RKO (cell line): ENCODE measurements around the gene CCM2.
A peak's percentile ranks its signal among the peaks of the same experiment; 100 is the strongest.
"Not testable (repeated sequence)": the region's sequence is repeated elsewhere in the genome, so short reads cannot be mapped to it uniquely, and the experiment has no call there.

Experiments used
- DNase-seq: peaks from one replicate; pipeline ENCODE4 v3.0.0-alpha.2; 2016; ENCODE audit warnings: low spot score

The CCM2 gene

DNA sequence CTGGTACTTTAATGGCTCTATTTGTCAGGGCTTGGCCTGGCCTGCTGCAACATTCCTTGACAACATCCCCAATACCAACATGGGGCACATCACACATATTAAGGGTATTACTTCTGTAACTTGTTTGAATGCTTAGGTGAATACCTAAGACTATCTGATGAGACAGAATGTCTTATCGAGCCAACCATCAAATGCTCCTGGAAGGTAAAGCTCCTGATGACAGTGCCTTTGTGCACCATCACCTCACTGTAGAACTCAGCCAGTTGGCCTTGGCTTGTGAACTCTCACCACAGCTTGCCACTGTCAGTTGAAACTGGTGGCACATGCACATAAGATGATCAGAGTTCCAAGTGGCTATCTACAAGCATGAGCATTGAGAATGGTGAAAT, 17.5 kb upstream of the CCM2 start:
- DNase-seq = no peak

DNA sequence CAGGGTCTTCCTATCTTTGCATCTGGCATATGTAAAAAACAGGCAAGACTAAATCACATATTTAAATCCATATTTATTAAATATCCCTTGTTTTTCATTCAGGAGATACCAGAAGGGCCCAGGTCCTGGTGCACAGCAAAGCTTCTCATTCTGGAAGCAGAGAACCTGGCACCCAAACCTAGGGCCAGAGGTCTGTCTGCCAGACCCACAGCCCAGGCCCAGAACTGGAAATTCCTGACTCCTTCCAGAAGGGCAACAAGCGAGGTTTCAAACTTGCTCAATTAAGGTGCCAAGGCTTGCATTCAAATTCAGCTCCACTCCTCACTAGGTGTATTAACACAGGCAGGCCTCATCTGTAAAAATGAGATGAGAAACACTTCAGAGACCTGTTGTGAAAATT, 17.0 kb upstream of the CCM2 start:
- DNase-seq = no peak

GRCh38 chr7:44983742-44984477, 16.1 kb upstream of the CCM2 start:
- DNase-seq = no peak

DNA sequence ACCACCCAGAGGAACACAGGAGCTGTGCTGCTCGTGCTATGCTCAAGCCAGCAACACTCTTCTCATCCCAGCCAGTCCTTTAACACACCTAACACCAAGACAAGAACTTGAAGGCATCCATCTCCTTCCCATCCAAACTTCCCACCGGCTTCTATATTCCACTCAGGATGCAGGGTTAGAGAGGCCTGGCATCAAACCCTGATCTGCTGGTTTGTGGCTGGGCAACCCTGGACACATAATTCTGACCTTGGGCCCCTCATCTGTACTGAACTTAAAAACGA, 15.6 kb upstream of the CCM2 start:
- no peak for DNase-seq

DNA sequence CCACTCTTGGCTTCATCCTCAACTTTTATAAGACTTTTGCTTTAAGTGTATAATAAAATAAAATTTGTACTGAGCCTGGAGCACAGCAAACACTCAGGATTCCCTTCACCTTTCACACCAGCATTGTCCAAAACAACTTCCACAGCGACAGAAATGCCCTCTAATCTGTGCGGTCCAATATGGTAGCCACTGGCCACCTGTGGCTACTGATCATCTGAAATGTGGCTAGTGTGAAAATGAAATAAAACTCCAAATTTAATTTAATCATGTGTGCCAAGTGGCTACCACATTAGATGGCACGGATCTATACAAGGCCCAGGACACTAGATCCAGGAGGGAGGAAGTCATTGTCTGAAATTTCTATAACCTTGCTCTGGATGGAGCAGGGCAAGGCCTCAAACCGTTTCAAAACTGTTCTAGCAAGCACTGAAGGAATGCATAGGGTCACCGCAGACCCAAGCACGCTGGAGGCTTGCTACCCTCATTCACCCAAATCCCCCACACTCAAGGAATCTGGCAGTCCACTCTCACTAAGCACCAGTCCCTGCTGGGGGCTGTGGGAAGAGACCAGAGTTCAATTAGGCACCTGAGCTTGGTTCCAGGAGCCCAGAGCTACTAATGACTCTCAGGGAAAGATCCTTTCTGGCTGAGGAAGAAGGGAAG, 14.8 kb upstream of the CCM2 start:
- DNase-seq = no peak

GRCh38 chr7:44985900-44986217, 14.1 kb upstream of the CCM2 start:
- DNase-seq = no peak

GRCh38 chr7:44986218-44987053, 13.6 kb upstream of the CCM2 start:
- peak; percentile 95 for DNase-seq

- DNase-seq = no peak
Measured at GRCh38 chr7:44987457-44987856, 12.5 kb upstream of the CCM2 start.

- no peak for DNase-seq
Measured at GRCh38 chr7:44987996-44988395, 12.0 kb upstream of the CCM2 start.

DNA sequence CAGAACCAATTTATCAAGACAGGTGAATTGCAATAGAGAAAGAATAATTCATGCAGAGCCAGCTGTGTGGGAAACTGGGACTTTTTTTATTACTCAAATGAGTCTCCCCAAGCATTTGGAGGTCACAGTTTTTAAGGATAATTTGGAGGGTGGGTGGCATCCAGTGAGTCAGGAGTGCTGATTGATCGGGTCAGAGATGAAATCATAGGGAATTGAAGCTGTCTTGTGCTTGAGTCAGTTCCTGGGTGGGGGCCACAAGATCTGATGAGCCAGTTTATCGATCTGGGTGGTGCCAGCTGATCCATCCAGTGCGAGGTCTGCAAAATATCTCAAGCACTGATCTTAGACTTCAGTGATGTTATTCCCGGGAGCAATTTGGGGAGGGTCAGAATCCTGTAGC, 11.3 kb upstream of the CCM2 start:
- no peak for DNase-seq

DNA sequence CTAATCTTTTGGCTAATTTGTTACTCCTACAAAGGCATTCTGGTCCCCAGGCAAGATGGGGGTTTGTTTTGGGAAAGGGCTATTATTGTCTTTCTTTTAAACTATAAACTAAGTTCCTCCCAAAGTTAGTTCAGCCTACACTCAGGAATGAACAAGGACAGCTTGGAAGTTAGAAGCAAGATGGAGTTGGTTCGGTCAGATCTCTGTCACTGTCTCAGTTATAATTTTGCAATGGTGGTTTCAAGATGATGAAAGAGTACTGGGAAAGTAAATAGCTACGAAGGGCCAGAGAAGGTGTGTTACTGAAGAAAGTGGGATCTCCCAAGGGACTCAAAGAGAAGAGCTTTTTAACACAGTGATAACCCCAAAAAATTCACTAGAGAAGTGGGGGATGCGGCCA, 10.9 kb upstream of the CCM2 start:
- no peak for DNase-seq

- DNase-seq = no peak
Measured at GRCh38 chr7:44990109-44991023, 9.6 kb upstream of the CCM2 start.

GRCh38 chr7:44992004-44992795, 7.8 kb upstream of the CCM2 start:
- DNase-seq = not testable (repeated sequence)

GRCh38 chr7:44994877-44995554, 5.0 kb upstream of the CCM2 start:
- no peak for DNase-seq

- no peak for DNase-seq
Measured at GRCh38 chr7:44995555-44996493, 4.2 kb upstream of the CCM2 start.

GRCh38 chr7:44998153-44998871, 1.7 kb upstream of the CCM2 start:
- DNase-seq = no peak

DNA sequence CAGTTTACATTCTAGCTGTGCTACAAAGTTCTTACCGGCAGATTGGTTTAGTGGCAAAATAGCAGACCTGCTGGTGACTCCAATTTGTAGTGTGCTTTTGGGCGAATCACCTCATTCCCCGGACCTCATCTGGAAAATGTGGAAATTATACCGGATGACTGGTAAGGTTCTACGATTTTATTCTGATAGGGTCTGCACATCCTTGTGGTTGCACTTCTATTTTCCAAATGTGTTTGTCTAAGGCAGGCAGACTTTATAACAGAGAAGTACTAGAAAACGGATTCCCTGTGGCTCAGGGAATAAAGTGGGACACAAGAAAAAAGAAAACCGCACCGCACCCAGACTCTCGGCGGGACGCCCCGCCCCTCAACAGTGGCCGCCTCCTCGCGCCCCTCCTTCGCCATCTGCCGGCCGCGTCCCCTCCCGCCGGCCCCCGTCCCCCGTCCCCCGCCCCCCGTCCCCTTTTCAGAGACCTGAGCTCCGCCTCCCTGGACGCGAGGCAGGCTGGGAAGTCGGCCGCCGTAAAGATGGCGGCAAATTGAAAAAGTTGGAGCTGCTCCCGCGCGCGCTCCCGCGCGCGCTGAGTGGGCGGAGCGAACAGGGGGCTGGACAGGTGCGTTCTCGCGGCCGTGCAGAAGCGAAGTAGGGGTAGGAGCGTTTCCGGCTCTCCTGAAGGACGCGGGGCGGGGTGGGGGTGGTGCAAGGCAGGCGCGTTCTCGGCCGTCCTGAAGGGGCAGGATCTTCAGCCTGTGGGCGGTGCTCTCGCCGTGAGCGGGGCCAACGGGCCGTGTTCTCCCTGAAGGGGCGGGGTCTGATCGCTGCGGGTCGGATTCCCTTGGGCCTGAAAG, 532 bp upstream of the CCM2 start:
- peak; percentile 98 for DNase-seq

GRCh38 chr7:45001138-45001694, 1.2 kb downstream of the CCM2 start:
- DNase-seq = peak; percentile 36
